ENCODE data around the gene LDAH. TPM values are rescaled to one million over a fixed set of nuclear protein-coding genes. Genes with fewer than 3 reads are reported as not detected.

LDAH gene
- total and polyA plus RNA-seq, 2 experiments from 2014 or later: 15.2 to 21.1 TPM

GRCh38 chr2:20674309-20674965 is 148.5 kb downstream of the LDAH start:
- Histone ChIP-seq H3K4me3 (no peak overlapping the region), H3K9me3 (ENCODE audit: low read depth) (no peaks in the 10 kb centered on the region), H3K4me1 (ENCODE audit: low read depth) (no peaks in the 10 kb centered on the region), H3K27me3 (peaks cover 56% of the 10 kb centered on the region), H3K36me3 (no peaks in the 10 kb centered on the region), H3K27ac (no peak overlapping the region)
- no peak for TF ChIP-seq CTCF (IDR thresholded peaks at IDR 0.05; ENCODE audit: low read depth, low read length)
- no peak for DNase-seq (ENCODE audit: low read depth in 1 of 2, low spot score in 1 of 2)

- Histone ChIP-seq H3K36me3 (no peaks in the 10 kb centered on the region), H3K4me3 (no peak overlapping the region), H3K27me3 (peaks cover 62% of the 10 kb centered on the region), H3K4me1 (ENCODE audit: low read depth) (no peaks in the 10 kb centered on the region), H3K27ac (no peak overlapping the region), H3K9me3 (ENCODE audit: low read depth) (no peaks in the 10 kb centered on the region)
- DNase-seq (ENCODE audit: low read depth in 1 of 2, low spot score in 1 of 2): no peak
- TF ChIP-seq CTCF (IDR thresholded peaks at IDR 0.05; ENCODE audit: low read depth, low read length): no peak
Observed at GRCh38 chr2:20673686-20674308, 149.1 kb downstream of the LDAH start.

- Histone ChIP-seq H3K36me3 (no peaks in the 10 kb centered on the region), H3K9me3 (ENCODE audit: low read depth) (no peaks in the 10 kb centered on the region), H3K4me1 (ENCODE audit: low read depth) (no peaks in the 10 kb centered on the region), H3K27me3 (peaks cover 76% of the 10 kb centered on the region), H3K4me3 (no peak overlapping the region), H3K27ac (no peak overlapping the region)
- DNase-seq (ENCODE audit: low read depth in 1 of 2, low spot score in 1 of 2): no peak
- no peak for TF ChIP-seq CTCF (IDR thresholded peaks at IDR 0.05; ENCODE audit: low read depth, low read length)
Observed at GRCh38 chr2:20672201-20672951, 150.5 kb downstream of the LDAH start.

GRCh38 chr2:20671736-20672080 is 151.2 kb downstream of the LDAH start:
- no peak for DNase-seq (ENCODE audit: low read depth in 1 of 2, low spot score in 1 of 2)

More at GRCh38 chr2:20671736-20672080, 151.2 kb downstream of the LDAH start:
- H3K9me3 ChIP-seq (ENCODE audit: low read depth): no peaks in the 10 kb centered on the region
- no peak overlapping the region for H3K27ac ChIP-seq
- no peak overlapping the region for H3K4me3 ChIP-seq
- peaks cover 82% of the 10 kb centered on the region for H3K27me3 ChIP-seq
- TF ChIP-seq CTCF (IDR thresholded peaks at IDR 0.05; ENCODE audit: low read depth, low read length): no peak
- no peaks in the 10 kb centered on the region for H3K4me1 ChIP-seq (ENCODE audit: low read depth)
- no peaks in the 10 kb centered on the region for H3K36me3 ChIP-seq
